Esophagus squamous epithelium (tissue), 4 donors: Measurements from ENCODE around the gene GNPAT.

Source experiments
- CTCF ChIP-seq, 6 experiments: fragments of 450-650 bp in 4 of 6; fragments of 200-600 bp in 2 of 6; sonication (generic) in 2 of 6; IDR thresholded peaks; one replicate each; pipeline ENCODE4 v1.5.1; 2016 to 2019; ENCODE audit warnings: antibody characterized with exemption in 6 of 6, mild to moderate bottlenecking in 4 of 6, moderate library complexity in 4 of 6
- POLR2A ChIP-seq, 4 donors: fragments of 450-650 bp; IDR thresholded peaks; one replicate each; pipeline ENCODE4 v1.6.1; 2017; ENCODE audit warnings: antibody characterized with exemption in 4 of 4, mild to moderate bottlenecking in 4 of 4, moderate library complexity in 3 of 4

- no peak for TF ChIP-seq POLR2A (IDR thresholded peaks at IDR 0.05)
- TF ChIP-seq CTCF (IDR thresholded peaks at IDR 0.05) = no peak
Observed at GRCh38 chr1:231200388-231201031, 40.5 kb upstream of the GNPAT start.
